ENCODE measurements around the gene CD82.

DNA sequence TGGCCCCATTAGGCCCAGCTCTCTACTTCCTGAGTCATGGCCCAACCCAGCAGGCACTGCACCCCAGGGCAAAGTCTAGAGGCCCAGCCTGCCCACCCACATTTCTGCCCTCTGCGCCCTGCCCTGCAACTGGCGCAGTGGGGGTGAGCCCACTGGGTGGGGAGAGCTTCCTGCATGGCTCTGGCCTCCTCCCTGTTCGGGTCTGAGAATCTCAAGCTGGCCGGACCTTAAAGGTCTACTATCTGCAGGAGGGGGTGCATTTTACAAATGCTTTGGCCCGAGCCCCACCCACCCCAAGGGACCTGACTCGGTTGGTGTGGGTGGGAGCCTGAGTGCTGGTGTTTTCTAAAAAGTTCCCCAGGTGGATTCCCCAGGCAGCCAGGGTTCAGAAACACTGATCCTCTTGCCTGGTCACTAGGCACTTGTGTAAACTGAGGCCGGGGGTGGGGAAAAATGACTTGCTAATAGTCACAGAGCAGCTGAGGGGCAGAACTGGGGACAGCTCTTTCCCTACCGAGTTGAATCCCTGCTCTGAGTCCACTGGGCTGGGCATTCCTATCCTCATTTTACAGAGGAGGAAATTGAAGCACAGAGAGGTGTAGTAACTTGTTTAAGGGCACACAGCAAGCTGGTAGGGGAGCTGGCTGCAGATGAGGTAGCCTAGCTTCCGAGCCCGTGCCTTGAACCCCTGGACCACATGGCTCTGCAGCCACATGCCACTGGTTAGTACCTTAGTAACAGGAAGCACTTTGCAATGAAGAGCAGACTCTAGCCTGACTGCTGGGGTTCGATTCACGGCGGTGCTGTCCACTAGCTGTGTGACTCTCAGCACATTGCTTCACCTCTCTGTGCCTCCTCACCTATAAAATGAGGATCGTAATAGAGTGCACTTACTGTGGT is 36.3 kb downstream of the CD82 start:
- TF ChIP-seq EZH2 (IDR thresholded peaks at IDR 0.05; ENCODE audit: insufficient read depth, poor library complexity, severe bottlenecking), result no peak
- no peak for TF ChIP-seq EZH2phosphoT487 (IDR thresholded peaks at IDR 0.05; ENCODE audit: insufficient read depth, low read depth)

All from GM23248 (cell line).